Activated CD8-positive, alpha-beta T cell treated with anti-CD3 and anti-CD28 coated beads for 36 hours (primary cell): ENCODE data around the gene IL36A. TPM values are rescaled to one million over a fixed set of nuclear protein-coding genes. Genes with fewer than 3 reads are reported as not detected.

Experiments used
- ATAC-seq: fragments of 200-7000 bp; cut with Tn5 transposase; one replicate; pipeline ENCODE4 v1.10.0; 2021; ENCODE audit warnings: mild to moderate bottlenecking, moderate library complexity
- CTCF ChIA-PET: fragments of 350-600 bp; sonication (Branson Sonifier 250); formaldehyde crosslinking; loops from one replicate; lab custom pipeline; 2021; ENCODE audit warnings: antibody characterized with exemption; lab: Charles Lee
- POLR2A ChIA-PET: fragments of 350-600 bp; sonication (Branson Sonifier 250); formaldehyde crosslinking; loops from one replicate; lab custom pipeline; 2021; ENCODE audit warnings: antibody characterized with exemption; lab: Charles Lee
- DNase-seq: peaks from one replicate; pipeline ENCODE4 v3.0.0-alpha.2; 2020
- H3K27ac Mint-ChIP-seq: one replicate; pipeline ENCODE4 v1.8.0; 2021; ENCODE audit warnings: mild to moderate bottlenecking, mixed read lengths
- H3K27me3 Mint-ChIP-seq: one replicate; pipeline ENCODE4 v1.8.0; 2021; ENCODE audit warnings: mixed read lengths
- H3K36me3 Mint-ChIP-seq: one replicate; pipeline ENCODE4 v1.8.0; 2021; ENCODE audit warnings: low read depth, mixed read lengths
- H3K4me1 Mint-ChIP-seq: one replicate; pipeline ENCODE4 v1.8.0; 2021; ENCODE audit warnings: low read depth, mixed read lengths
- H3K4me3 Mint-ChIP-seq: one replicate; pipeline ENCODE4 v1.8.0; 2021; ENCODE audit warnings: mild to moderate bottlenecking, moderate library complexity, mixed read lengths
- H3K9me3 Mint-ChIP-seq: one replicate; pipeline ENCODE4 v1.8.0; 2021; ENCODE audit warnings: mixed read lengths
- intact Hi-C: fragments of 100-400 bp; cut with micrococcal nuclease; formaldehyde crosslinking; loops from one replicate; pipeline ENCODE4 v1.10.0; 2022
- total RNA-seq, 2 experiments: library from RNA; stranded (reverse); gene quantifications; one replicate each; pipeline ENCODE4 v1.2.3, GENCODE V29; 2021
- TF ChIP-seq, protein P1 (sequence below): fragments of 200-600 bp; IDR thresholded peaks from one replicate; pipeline ENCODE4 v1.8.0; 2022; ENCODE audit warnings: antibody characterized with exemption, mild to moderate bottlenecking

Gene IL36A
- total RNA-seq, 2 experiments from 2014 or later, result not detected

DNA sequence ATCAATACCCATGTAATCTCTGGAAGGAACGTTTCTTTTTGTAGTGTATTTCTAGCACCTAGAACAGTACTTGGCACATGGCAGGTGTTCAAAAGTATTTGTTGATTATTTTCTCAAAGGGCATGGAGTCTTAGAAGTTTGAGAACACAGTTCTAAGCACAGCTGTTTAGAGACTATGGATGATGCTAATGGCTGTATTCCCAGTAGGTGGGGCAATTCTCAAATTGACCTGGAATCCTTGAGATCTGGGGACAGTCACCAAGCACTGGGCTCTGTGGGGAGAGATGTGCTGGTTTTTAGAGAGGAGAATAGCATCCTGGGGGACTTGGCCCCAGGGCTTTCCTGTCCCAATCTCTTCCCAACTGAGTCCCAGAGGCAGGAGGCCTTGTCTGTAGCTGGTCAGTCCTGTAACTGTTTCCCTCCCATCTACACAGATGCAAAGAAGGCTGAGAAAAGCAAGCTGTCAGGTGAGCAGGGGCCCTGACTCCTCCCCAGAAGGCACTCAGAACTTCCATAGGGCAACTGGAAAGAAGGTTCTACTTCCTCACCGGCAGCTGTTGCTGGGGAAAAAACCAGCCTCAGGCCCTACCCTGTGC is 44.9 kb upstream of the IL36A start:
- H3K27ac Mint-ChIP-seq, result no peak overlapping the region
- no peak overlapping the region for H3K4me3 Mint-ChIP-seq
- DNase-seq, result no peak
- no peaks in the 10 kb centered on the region for H3K36me3 Mint-ChIP-seq
- H3K27me3 Mint-ChIP-seq, result no peaks in the 10 kb centered on the region
- TF ChIP-seq, protein P1, sequence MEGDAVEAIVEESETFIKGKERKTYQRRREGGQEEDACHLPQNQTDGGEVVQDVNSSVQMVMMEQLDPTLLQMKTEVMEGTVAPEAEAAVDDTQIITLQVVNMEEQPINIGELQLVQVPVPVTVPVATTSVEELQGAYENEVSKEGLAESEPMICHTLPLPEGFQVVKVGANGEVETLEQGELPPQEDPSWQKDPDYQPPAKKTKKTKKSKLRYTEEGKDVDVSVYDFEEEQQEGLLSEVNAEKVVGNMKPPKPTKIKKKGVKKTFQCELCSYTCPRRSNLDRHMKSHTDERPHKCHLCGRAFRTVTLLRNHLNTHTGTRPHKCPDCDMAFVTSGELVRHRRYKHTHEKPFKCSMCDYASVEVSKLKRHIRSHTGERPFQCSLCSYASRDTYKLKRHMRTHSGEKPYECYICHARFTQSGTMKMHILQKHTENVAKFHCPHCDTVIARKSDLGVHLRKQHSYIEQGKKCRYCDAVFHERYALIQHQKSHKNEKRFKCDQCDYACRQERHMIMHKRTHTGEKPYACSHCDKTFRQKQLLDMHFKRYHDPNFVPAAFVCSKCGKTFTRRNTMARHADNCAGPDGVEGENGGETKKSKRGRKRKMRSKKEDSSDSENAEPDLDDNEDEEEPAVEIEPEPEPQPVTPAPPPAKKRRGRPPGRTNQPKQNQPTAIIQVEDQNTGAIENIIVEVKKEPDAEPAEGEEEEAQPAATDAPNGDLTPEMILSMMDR, result no peak
- no peak for ATAC-seq
- POLR2A ChIA-PET, result interaction anchor here (0.9 kb wide), 1 partner anchor 19 kb away, joined by 3 read pairs; no protein-coding TSS in a partner anchor
- intact Hi-C loops, result no loop called here
- no peaks in the 10 kb centered on the region for H3K9me3 Mint-ChIP-seq
- H3K4me1 Mint-ChIP-seq, result no peaks in the 10 kb centered on the region
- CTCF ChIA-PET, result interaction anchor here (0.8 to 6.1 kb wide), 10 partner anchors 8 to 211 kb away, joined by 3 to 58 read pairs (median 4); no protein-coding TSS in a partner anchor

DNA sequence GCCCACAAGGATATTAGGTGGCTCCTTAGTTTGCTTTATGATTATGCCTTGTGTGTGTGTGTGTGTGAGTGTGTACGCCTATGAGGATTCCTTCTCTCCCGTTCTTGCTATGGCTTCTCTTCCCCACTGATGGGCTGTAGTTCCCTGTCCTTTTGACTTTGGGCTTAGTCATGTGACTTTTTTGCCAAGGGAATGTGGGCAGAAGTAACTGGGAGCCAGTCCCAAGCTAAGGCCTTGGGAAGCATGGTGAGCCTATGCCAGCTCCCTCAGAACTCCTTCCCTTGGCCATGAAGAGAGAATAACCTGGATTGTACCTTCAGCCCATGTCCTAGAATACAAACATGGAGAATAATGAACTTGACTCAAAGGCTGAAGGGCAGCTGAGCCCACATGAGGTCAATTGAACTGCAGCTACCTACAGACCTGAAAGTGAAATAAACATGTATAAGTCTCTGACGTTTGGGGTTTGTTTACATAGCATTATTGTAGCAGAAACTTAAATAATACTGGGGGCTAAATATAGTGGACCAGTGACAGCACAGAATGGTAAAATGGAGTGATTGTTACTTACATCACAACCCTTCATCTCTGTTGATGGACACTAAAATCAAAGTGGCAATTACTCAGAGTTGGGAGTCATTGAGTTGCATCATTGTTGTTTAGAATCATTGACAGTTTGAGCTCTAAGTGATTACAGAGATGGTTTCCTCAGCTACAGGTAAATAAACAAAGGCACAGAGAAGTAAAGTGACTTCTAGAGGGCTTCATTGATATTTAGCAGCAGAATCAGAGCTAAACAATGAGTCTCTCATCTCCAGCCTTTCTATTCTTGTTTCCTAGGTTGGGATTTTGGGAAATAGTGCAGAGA is 42.7 kb upstream of the IL36A start:
- Mint-ChIP-seq H3K4me3 (no peak overlapping the region), H3K27ac (no peak overlapping the region), H3K27me3 (no peaks in the 10 kb centered on the region), H3K9me3 (no peaks in the 10 kb centered on the region), H3K4me1 (no peaks in the 10 kb centered on the region), H3K36me3 (no peaks in the 10 kb centered on the region)
- intact Hi-C loops, result no loop called here
- ATAC-seq, result no peak
- TF ChIP-seq, protein P1, result no peak
- ChIA-PET CTCF (interaction anchor here (0.8 to 6.1 kb wide), 5 partner anchors 20 to 223 kb away, joined by 4 to 58 read pairs (median 19); no protein-coding TSS in a partner anchor), POLR2A (interaction anchor here (0.6 kb wide), 1 partner anchor 144 kb away, joined by 3 read pairs; no protein-coding TSS in a partner anchor)
- DNase-seq, result no peak

DNA sequence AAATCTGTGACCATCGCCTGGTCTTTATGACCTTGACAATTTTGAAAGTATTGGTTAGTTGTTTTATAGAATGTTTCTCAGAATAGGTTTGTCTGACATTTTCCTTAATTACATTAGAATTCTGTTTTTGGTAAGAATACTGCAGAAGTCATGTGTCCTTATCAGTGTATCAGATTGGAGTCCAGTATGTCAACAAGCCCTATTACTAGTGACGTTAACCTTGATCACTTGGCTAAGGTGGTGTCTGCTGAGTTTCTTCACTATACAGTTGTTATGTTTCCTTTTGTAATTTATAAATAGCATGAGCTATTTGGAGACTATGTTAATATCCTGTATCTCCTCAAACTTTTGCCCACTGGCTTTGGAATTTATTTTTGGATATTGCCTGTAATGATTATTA is 38.2 kb upstream of the IL36A start:
- intact Hi-C loops, result no loop called here
- ATAC-seq, result no peak
- TF ChIP-seq, protein P1, result no peak
- no peaks in the 10 kb centered on the region for H3K36me3 Mint-ChIP-seq
- no peaks in the 10 kb centered on the region for H3K9me3 Mint-ChIP-seq
- DNase-seq, result no peak
- no peaks in the 10 kb centered on the region for H3K27me3 Mint-ChIP-seq
- H3K4me3 Mint-ChIP-seq, result no peak overlapping the region
- ChIA-PET CTCF (interaction anchor here (0.8 to 1.3 kb wide), 4 partner anchors 8 to 215 kb away, joined by 3 to 6 read pairs (median 3); no protein-coding TSS in a partner anchor), POLR2A (no interaction called here)
- H3K4me1 Mint-ChIP-seq, result peaks cover 4% of the 10 kb centered on the region
- H3K27ac Mint-ChIP-seq, result no peak overlapping the region

DNA sequence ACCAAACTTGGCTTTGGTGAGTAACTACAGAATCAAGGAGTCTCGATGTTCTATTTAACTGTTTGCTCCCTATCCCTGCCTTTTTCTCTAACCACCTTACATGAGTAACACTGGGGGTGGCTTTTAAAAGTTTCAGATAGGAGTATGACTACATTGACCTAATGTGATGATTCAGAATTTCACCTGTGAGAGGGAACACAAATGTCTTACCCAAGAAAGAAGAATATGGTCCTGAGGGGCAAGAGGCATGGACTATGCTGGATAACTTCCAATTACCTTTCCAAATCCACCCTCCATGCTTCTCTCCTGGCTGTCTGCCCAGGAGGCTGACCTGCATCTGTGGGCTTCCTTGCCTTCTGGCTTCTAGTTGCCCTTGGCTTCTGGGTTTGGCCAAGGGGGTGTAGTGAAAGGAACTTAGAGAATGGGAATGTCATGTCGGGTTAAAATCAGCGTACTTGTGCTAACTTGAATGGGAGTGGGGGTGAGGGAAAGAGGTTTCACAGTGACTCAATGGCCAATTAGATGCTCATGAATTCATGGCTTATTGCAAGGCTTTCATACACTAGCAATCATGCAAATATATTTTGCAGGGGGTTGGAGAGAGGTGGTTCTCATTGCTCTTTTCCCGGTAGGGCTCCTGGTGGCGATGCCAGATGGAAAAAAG is 32.7 kb upstream of the IL36A start:
- TF ChIP-seq, protein P1, result no peak
- Mint-ChIP-seq H3K4me3 (no peak overlapping the region), H3K9me3 (no peaks in the 10 kb centered on the region), H3K4me1 (peaks cover 15% of the 10 kb centered on the region), H3K27ac (no peak overlapping the region), H3K36me3 (no peaks in the 10 kb centered on the region), H3K27me3 (peaks cover 2% of the 10 kb centered on the region)
- ChIA-PET POLR2A (no interaction called here), CTCF (no interaction called here)
- ATAC-seq, result peak; percentile 84
- intact Hi-C loops, result no loop called here
- no peak for DNase-seq
